ENCODE data around the gene ZFP36.
A peak's percentile ranks its signal among the peaks of the same experiment; 100 is the strongest.

DNA sequence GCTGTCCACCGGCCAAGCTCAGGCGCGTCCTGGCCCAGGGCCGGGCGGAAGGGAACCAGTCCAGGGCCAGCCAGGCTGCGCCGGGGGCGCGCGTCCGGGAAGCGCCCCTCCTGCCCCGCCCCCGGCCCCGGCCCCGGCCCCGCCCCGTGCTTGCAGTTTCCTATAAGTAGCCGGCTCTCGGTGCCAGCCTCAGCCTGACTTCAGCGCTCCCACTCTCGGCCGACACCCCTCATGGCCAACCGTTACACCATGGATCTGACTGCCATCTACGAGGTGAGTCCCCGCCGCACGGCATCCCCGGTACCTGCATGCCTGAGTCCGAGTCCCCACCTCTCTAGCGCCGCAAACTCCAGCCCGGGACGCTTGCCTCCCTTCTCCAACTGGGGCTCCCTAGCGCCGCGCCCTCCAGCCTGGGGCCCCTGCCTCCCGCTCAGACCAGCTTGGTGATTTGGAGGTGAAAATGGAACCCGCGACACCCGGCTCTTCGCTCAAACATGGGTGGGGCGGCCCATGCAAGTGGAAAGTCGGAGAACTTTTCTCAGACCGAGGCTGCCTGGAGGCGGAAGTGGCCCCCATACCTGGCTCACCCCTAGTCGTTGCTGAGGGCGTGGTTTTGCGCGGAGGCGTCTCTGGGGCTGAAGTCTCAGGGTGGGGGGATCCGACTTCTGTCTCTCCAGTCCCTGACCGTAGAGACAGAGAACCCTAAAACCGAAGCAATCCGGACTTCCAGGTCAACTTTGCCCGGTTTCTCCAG lies at the start of gene ZFP36:
- TF ChIP-seq CTCF (IDR thresholded peaks at IDR 0.05) = no peak
- TF ChIP-seq POLR2A (IDR thresholded peaks at IDR 0.05) = peak; percentile 97 to 99
